HG02981 (cell line): ENCODE measurements around the gene RPL36.

Experiments used
- ATAC-seq: cut with Tn5 transposase; IDR thresholded peaks from one replicate; pipeline ENCODE4 v1.9.1; 2021; ENCODE audit warnings: mild to moderate bottlenecking, moderate library complexity; ENCODE audit not compliant: unreplicated experiment

RPL36 gene

DNA sequence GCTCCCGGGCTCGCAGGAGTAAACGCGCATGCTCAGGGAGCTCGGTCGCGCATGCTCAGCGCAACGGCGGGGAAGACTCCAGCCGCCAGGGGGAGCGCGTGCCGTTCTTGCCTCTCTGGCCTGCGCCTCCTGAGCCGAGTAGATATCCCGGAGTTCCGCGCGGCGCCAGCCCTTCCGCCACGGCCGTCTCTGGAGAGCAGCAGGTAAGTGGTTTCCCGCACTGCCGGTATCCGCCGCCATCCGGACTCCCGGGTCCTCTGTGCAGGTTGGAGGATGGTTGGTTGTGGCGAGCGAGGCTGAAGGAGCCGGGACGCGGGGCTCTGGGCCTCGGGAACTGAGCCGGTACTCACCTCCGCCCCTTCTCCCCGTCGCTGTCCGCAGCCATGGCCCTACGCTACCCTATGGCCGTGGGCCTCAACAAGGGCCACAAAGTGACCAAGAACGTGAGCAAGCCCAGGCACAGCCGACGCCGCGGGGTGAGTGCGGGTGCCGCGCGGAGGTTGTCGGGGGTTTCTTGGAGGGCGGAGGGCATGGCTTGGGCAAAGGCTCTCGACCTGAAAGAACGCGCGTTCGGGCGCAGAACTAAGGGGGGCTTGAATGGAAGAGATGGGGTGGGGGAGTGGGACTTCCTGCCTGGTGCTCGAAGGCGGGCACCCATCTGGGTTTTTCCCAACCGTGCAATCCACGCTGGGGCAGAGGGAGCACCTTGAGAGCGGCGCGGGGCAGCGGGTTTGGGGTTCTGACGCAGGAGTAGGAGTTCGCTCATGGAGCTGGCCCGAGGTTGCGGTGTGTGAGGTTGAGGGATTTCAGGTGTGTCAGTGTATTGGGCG lies at the start of gene RPL36:
Gene RPL36, plus strand, starts transcription at position 171 of the 830 bp plus-strand sequence. Its CDS starts 213 bp downstream, at position 384.
- peak; percentile 41 for ATAC-seq

DNA sequence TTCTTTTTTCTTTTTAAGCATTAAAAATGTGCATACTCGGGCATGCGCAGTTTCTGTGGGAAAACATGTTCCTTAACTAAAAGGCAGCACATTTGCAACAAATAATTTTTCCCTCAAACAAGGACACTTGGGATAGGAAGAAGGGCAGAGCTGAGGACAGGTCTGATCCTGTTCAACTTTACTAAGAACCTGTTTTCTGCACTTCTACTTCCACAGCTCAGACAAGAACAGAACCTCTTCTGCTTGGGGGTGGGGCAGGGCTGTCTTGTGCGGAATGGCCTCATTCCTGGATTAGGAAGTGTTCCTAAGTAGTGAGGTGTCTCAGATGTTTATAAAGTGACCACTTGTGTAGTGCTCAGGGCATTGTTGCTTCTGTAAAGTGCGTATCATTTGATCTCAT lies 48.9 kb upstream of the RPL36 start:
- ATAC-seq = no peak

GRCh38 chr19:5642204-5642603 lies 47.9 kb upstream of the RPL36 start:
- no peak for ATAC-seq

- ATAC-seq = no peak
These were observed 47.0 kb upstream of the RPL36 start for GRCh38 chr19:5643060-5643459.

GRCh38 chr19:5644037-5644436 lies 46.1 kb upstream of the RPL36 start:
- ATAC-seq = no peak

DNA sequence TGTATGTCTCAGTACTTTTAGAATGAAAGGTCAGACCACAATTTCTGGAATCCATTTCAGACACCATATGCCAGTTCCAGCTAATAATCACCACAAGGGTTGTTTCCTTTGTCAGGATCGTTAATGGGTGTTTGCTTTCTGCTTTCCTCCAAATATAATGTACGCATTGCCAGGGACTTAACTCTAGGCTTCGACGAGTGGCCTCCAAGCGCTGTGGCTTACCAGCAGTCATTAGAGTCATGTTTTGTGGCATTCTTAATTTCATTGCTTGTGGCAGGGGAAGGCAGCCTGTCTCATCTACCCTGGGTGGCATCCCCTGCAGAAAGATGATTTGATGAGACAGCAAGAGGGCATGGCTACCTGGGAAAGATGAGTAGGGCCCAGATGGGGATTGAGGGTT lies 44.7 kb upstream of the RPL36 start:
- ATAC-seq = no peak

DNA sequence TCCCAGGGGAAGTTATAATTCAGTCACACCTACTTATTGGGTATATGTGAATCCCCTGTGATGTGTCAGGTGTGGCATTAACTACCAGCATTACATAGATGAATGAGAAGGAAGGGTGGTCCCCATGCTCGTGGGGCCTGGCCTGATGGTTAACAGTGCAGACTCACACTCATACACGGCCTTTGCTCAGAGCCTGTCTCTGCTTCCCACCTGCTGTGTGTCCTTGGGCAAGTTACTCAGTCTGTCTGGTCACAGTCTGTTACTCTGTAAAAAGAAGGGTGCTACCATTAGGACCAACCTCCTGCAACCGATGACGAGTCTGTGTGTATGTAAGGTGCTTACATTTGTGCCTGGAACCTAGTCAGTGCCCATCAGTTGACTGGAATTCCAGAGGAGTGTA lies 43.4 kb upstream of the RPL36 start:
- no peak for ATAC-seq

DNA sequence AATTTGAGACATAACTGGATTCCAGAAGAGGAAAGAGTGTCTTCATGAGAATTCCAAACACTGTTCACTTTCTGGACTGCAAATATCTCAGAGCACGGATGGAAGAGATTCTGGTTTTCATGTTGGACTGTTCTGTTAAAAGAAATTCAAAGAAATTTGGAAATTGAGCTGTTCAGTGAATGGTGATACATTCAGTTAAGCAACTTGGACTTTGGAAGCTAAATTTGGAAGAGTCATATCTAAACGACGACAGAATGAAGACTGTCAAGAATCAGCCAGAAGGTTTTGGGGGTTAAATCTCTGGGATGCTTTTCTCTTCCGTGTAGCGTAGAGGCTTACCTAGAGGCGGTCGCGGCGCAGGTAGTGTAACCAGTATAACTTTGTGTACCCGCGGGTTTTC lies 41.6 kb upstream of the RPL36 start:
- ATAC-seq = no peak

GRCh38 chr19:5651361-5651760 lies 38.7 kb upstream of the RPL36 start:
- no peak for ATAC-seq

DNA sequence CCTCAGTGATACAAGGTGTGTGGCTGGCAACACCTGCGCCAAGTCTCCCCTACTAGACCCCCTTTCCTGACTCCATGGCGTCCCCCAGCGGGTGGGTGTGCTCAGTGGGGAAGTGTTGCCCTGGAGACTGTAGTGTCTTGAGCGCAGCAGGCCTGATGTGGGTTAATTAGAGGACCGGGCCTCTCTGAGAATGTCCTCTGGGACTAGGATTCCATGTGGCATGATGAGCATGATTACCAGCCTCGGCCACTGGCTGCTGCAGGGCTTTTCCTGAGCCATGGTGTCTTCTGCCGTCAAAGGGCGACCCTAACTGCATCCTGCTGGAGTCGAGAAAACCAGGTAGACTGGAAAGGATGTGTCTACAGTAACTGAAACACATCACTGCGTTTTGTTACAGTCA lies 37.8 kb upstream of the RPL36 start:
- ATAC-seq = no peak

GRCh38 chr19:5654931-5655330 lies 35.2 kb upstream of the RPL36 start:
- ATAC-seq = no peak

GRCh38 chr19:5655412-5655811 lies 34.7 kb upstream of the RPL36 start:
- no peak for ATAC-seq

DNA sequence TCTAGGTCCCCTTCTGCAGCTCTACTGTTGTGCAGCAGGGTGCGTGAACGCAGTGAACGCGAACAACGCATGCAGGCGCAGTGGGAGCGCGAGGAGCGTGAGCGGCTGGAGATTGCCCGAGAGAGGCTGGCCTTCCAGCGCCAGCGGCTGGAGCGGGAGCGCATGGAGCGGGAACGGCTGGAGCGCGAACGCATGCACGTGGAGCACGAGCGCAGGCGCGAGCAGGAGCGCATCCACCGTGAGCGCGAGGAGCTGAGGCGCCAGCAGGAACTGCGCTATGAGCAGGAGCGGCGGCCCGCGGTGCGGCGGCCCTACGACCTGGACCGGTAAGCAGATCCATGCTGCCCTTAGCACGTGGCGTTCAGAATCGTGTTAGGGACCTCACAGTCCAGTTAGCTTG lies 28.6 kb upstream of the RPL36 start:
- ATAC-seq = no peak

- no peak for ATAC-seq
These were observed 26.2 kb upstream of the RPL36 start for GRCh38 chr19:5663904-5664303.

DNA sequence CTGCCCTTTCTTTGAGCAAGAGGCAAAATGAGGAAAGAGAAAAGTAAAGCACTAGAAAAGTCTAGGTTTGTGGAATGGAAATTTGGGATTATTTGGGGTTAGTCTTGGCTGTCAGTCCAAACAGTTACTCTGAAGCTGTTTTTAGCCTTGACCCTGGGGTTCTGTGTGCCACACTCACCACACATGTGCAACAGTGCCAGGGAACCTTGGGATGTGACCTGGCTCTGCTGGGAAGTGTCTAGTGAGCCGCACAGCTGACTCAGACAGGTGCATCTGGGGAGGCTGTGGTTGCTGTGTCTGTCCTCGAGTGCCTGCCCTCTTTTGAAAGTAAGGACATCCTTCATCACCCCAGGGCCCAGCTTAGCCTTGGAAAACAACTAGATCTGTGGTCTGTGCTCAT lies 25.6 kb upstream of the RPL36 start:
- no peak for ATAC-seq

DNA sequence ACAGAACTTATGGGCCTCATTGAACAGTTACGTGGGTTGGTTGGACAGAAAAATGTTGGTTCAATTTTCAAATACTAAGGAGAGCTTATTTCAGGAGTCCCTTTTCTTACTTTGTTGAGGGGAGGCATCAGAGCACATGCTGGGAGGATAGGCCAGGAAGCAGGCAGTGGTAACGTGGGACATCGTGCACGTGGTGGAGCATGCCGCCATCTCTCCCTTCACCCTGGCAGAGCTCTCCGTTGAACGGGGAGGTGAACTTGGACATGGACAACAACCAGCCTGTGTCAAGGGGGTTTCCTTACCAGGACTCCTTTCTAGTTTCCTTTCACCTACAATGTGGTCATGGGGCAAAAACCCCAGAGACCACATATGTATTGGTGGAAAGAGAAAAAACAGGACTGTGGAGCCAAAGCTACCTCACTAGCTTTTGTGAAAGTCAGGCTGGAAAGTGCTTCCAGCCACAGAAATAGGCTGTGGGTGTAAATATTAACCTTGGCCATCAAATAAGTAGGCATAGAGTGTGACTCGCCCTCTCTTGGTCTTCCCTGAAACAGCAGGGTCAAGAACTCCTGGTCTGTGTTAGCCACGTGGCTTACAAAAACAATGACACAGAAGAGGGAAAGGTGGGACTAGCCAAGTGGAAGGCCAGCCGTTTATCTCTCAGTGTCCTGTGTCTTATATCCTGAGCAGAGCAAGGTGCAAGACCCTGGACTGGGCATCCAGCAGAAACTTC lies 24.1 kb upstream of the RPL36 start:
- no peak for ATAC-seq

DNA sequence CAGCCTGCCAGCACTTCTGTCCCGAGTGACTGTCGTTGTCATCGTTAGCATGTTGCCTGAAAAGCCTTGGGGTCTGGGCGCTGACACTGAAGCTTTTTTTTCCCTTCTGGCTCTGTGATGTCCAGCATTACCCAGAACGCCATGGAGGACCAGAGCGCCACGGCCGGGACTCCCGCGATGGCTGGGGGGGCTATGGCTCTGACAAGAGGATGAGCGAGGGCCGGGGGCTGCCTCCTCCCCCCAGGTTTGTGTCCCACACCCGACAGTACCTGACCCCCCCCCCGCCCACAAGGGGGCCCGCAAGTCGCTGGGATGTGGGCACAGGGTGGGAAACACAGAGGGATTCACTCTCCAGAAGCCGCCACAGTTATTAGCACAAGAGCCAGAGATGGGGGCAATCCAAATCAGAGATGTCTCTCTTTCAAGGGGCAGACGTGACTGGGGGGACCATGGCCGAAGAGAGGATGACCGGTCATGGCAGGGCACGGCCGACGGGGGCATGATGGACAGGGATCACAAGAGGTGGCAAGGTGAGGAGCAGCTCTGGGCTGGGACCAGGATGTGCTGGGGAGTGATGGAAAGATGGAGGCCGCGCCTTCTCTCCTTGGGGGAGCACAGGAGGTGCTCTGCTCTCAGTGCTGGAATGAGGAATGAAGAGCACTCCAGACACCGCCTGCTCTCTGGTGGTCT lies 23.0 kb upstream of the RPL36 start:
- ATAC-seq = no peak

- no peak for ATAC-seq
These were observed 22.3 kb upstream of the RPL36 start for GRCh38 chr19:5667751-5668271.

- ATAC-seq = no peak
These were observed 20.9 kb upstream of the RPL36 start for GRCh38 chr19:5669212-5669611.

DNA sequence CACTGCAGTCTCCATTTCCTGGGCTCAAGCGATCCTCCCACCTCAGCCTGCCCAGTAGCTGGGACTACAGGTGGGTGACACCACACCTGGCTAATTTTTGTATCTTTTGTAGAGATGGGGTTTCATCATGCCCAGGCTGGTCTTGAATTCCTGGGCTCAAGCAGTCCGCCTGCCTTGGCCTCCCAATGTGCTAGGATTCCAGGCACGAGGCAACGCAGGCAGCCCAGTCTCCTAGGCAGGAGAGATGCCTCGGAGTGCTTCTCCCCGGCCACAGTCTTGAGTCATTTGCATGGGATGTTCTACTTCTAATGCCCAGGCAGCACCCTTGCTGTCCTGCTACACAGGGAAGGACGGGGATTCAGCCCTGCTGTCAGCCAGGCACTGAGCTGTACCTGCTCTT lies 18.5 kb upstream of the RPL36 start:
- ATAC-seq = no peak

- ATAC-seq = no peak
These were observed 17.2 kb upstream of the RPL36 start for GRCh38 chr19:5672708-5673459.
